Astrocyte (in vitro differentiated cells and primary cell): ENCODE measurements around the gene CDH11.

Source experiments
- EZH2 ChIP-seq: IDR thresholded peaks from 2 replicates; pipeline ENCODE4 v1.6.1; 2012; ENCODE audit warnings: mild to moderate bottlenecking, low read length, inconsistent platforms; ENCODE audit not compliant: insufficient read depth
- TF ChIP-seq, protein P1 (sequence below): IDR thresholded peaks from 2 replicates; pipeline ENCODE4 v1.5.1; 2011; ENCODE audit warnings: low read depth, mild to moderate bottlenecking, inconsistent platforms, low read length, moderate library complexity; ENCODE audit not compliant: insufficient read depth

DNA sequence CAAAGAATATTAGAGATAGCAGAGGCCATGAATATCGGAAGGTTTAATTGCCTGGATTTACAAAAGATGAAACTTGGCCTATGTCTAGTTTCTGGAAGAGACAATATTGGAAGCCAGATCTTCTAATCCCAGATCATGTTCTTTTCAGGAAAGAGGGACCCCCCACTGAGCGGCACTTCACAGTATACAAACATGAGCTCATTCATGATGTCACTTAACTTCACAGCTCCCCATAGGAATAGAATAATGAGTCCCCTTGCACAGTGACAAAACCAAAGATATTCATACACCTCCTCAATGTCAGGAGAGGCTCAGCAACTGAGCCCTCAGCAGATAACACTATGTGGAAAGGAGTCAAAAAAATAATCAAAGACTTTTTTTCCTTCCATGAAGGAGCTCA lies 147.5 kb downstream of the CDH11 start:
- TF ChIP-seq, protein P1, sequence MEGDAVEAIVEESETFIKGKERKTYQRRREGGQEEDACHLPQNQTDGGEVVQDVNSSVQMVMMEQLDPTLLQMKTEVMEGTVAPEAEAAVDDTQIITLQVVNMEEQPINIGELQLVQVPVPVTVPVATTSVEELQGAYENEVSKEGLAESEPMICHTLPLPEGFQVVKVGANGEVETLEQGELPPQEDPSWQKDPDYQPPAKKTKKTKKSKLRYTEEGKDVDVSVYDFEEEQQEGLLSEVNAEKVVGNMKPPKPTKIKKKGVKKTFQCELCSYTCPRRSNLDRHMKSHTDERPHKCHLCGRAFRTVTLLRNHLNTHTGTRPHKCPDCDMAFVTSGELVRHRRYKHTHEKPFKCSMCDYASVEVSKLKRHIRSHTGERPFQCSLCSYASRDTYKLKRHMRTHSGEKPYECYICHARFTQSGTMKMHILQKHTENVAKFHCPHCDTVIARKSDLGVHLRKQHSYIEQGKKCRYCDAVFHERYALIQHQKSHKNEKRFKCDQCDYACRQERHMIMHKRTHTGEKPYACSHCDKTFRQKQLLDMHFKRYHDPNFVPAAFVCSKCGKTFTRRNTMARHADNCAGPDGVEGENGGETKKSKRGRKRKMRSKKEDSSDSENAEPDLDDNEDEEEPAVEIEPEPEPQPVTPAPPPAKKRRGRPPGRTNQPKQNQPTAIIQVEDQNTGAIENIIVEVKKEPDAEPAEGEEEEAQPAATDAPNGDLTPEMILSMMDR = no peak
- no peak for TF ChIP-seq EZH2
